22Rv1 (cell line): ENCODE measurements around the gene MGAT3.
"Not testable (repeated sequence)": the region's sequence is repeated elsewhere in the genome, so short reads cannot be mapped to it uniquely, and the experiment has no call there.

ENCODE experiments used
- H3K27ac ChIP-seq: fragments of 450-650 bp; 2 replicates; pipeline ENCODE4 v1.5.1; 2017
- CTCF ChIP-seq: fragments of 450-650 bp; IDR thresholded peaks from 2 replicates; pipeline ENCODE4 v1.5.1; 2017; ENCODE audit warnings: mild to moderate bottlenecking
- ZFX ChIP-seq: fragments of 450-650 bp; IDR thresholded peaks from 2 replicates; pipeline ENCODE4 v1.6.1; 2017; ENCODE audit warnings: antibody characterized with exemption, borderline replicate concordance

Gene MGAT3

GRCh38 chr22:39456522-39457197, at the start of gene MGAT3:
TSS of gene MGAT3 (plus strand) at chr22:39457012. CDS start at chr22:39487348, 30,336 bp downstream.
- TF ChIP-seq CTCF (no peak), ZFX (no peak)
- no peak within 1 kb of the TSS for H3K27ac ChIP-seq

GRCh38 chr22:39408173-39408572, 48.6 kb upstream of the MGAT3 start:
- no peak overlapping the region for H3K27ac ChIP-seq
- TF ChIP-seq ZFX = no peak
- no peak for TF ChIP-seq CTCF

- H3K27ac ChIP-seq = no peak overlapping the region
- no peak for TF ChIP-seq CTCF
- TF ChIP-seq ZFX = no peak
These were observed 48.0 kb upstream of the MGAT3 start for GRCh38 chr22:39408807-39409206.

- H3K27ac ChIP-seq = no peak overlapping the region
- TF ChIP-seq ZFX (no peak), CTCF (no peak)
These were observed 47.2 kb upstream of the MGAT3 start for GRCh38 chr22:39409516-39410029.

- TF ChIP-seq ZFX (no peak), CTCF (no peak)
- no peak overlapping the region for H3K27ac ChIP-seq
These were observed 46.5 kb upstream of the MGAT3 start for GRCh38 chr22:39410264-39410663.

GRCh38 chr22:39411828-39412365, 44.9 kb upstream of the MGAT3 start:
- H3K27ac ChIP-seq = not testable (repeated sequence)

GRCh38 chr22:39413204-39413603, 43.6 kb upstream of the MGAT3 start:
- not testable (repeated sequence) for H3K27ac ChIP-seq

GRCh38 chr22:39414377-39414776, 42.4 kb upstream of the MGAT3 start:
- H3K27ac ChIP-seq = no peak overlapping the region
- TF ChIP-seq ZFX (no peak), CTCF (no peak)
